ENCODE measurements around the gene FDX2. TPM values are rescaled to one million over a fixed set of nuclear protein-coding genes. Genes with fewer than 3 reads are reported as not detected.

FDX2 gene
- total RNA-seq, 1 donor from 2014 or later, result 16.0 TPM

DNA sequence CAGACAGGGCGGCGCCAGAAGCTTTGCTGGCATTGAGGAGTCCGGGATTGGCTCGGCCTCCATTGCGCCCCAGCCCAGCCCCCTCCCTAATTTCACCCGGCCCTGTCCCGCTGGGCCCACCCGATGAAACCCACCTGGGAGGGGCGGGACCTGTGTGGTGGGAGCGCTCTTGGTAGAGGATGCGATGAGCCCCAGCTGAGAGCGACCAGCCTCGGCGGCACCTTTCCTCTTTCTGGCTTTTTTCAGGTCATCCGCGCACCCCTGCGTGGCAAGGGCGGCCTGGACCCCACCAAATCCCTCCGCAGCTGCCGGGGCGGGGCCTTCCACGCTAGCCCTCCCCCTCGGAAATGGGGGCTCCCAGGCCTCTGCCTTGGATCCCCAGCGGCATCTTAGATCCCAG is 6.4 kb downstream of the FDX2 start, which contains the start of gene ZGLP1:
TSS of gene ZGLP1 (minus strand) at position 393 of the 400 bp plus-strand sequence.
- Mint-ChIP-seq H3K9me3 (ENCODE audit: unreplicated experiment) (peaks cover 4% of the 10 kb centered on the region), H3K27ac (ENCODE audit: unreplicated experiment) (no peak within 1 kb of the TSS), H3K27me3 (ENCODE audit: unreplicated experiment) (peaks cover 4% of the 10 kb centered on the region), H3K36me3 (ENCODE audit: unreplicated experiment) (peaks cover 4% of the 10 kb centered on the region), H3K4me3 (ENCODE audit: unreplicated experiment) (no peak within 1 kb of the TSS), H3K4me1 (ENCODE audit: low read depth, unreplicated experiment) (peaks cover 4% of the 10 kb centered on the region)
- no peak for DNase-seq
- TF ChIP-seq, protein P1, sequence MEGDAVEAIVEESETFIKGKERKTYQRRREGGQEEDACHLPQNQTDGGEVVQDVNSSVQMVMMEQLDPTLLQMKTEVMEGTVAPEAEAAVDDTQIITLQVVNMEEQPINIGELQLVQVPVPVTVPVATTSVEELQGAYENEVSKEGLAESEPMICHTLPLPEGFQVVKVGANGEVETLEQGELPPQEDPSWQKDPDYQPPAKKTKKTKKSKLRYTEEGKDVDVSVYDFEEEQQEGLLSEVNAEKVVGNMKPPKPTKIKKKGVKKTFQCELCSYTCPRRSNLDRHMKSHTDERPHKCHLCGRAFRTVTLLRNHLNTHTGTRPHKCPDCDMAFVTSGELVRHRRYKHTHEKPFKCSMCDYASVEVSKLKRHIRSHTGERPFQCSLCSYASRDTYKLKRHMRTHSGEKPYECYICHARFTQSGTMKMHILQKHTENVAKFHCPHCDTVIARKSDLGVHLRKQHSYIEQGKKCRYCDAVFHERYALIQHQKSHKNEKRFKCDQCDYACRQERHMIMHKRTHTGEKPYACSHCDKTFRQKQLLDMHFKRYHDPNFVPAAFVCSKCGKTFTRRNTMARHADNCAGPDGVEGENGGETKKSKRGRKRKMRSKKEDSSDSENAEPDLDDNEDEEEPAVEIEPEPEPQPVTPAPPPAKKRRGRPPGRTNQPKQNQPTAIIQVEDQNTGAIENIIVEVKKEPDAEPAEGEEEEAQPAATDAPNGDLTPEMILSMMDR (IDR thresholded peaks at IDR 0.05; ENCODE audit: partially characterized antibody, unreplicated experiment), result no peak

DNA sequence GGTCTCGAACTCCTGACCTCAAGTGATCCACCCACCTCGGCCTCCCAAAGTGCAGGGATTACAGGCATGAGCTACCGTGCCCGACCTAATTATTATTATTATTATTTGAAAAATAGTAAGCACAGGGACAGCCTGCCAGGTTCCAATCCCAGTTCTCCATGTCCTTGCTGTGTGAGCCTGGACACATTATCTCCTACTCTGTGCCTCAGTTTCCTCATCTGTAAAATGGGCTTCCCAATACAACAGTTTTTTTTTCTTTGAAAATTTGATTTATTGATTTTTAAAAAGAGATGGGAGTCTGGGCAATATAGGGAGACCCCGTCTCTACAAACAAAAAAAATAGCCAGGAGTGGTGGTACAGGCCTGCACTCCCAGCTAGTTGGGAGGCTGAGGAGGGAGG is 9.5 kb downstream of the FDX2 start:
- no peak for DNase-seq

GRCh38 chr19:10305139-10305806 is 10.5 kb downstream of the FDX2 start:
- no peak overlapping the region for H3K4me3 Mint-ChIP-seq (ENCODE audit: unreplicated experiment)
- H3K27me3 Mint-ChIP-seq (ENCODE audit: unreplicated experiment), result peaks cover 7% of the 10 kb centered on the region
- TF ChIP-seq, protein P1 (IDR thresholded peaks at IDR 0.05; ENCODE audit: partially characterized antibody, unreplicated experiment), result no peak
- H3K36me3 Mint-ChIP-seq (ENCODE audit: unreplicated experiment), result no peaks in the 10 kb centered on the region
- no peak for DNase-seq
- peaks cover 4% of the 10 kb centered on the region for H3K4me1 Mint-ChIP-seq (ENCODE audit: low read depth, unreplicated experiment)
- H3K27ac Mint-ChIP-seq (ENCODE audit: unreplicated experiment), result no peak overlapping the region
- H3K9me3 Mint-ChIP-seq (ENCODE audit: unreplicated experiment), result peaks cover 2% of the 10 kb centered on the region

More for the DNA sequence above, 9.5 kb downstream of the FDX2 start:
- Mint-ChIP-seq H3K27ac (ENCODE audit: unreplicated experiment) (no peak overlapping the region), H3K27me3 (ENCODE audit: unreplicated experiment) (peaks cover 5% of the 10 kb centered on the region), H3K36me3 (ENCODE audit: unreplicated experiment) (no peaks in the 10 kb centered on the region), H3K9me3 (ENCODE audit: unreplicated experiment) (peaks cover 2% of the 10 kb centered on the region), H3K4me1 (ENCODE audit: low read depth, unreplicated experiment) (peaks cover 4% of the 10 kb centered on the region), H3K4me3 (ENCODE audit: unreplicated experiment) (no peak overlapping the region)
- TF ChIP-seq, protein P1 (IDR thresholded peaks at IDR 0.05; ENCODE audit: partially characterized antibody, unreplicated experiment), result no peak

GRCh38 chr19:10299545-10300458 is 16.0 kb downstream of the FDX2 start:
- no peak for DNase-seq
- Mint-ChIP-seq H3K27ac (ENCODE audit: unreplicated experiment) (peak overlapping the region; percentile 17), H3K4me1 (ENCODE audit: low read depth, unreplicated experiment) (peaks cover 2% of the 10 kb centered on the region), H3K36me3 (ENCODE audit: unreplicated experiment) (no peaks in the 10 kb centered on the region), H3K9me3 (ENCODE audit: unreplicated experiment) (no peaks in the 10 kb centered on the region), H3K4me3 (ENCODE audit: unreplicated experiment) (no peak overlapping the region), H3K27me3 (ENCODE audit: unreplicated experiment) (peaks cover 8% of the 10 kb centered on the region)
- TF ChIP-seq, protein P1 (IDR thresholded peaks at IDR 0.05; ENCODE audit: partially characterized antibody, unreplicated experiment), result no peak

Measured in glutamatergic neuron (in vitro differentiated cells).